GM18858 (cell line): ENCODE measurements around the gene SIGMAR1.

Experiments used
- ATAC-seq: cut with Tn5 transposase; IDR thresholded peaks from one replicate; pipeline ENCODE4 v1.9.1; 2021; ENCODE audit not compliant: unreplicated experiment

Gene SIGMAR1

DNA sequence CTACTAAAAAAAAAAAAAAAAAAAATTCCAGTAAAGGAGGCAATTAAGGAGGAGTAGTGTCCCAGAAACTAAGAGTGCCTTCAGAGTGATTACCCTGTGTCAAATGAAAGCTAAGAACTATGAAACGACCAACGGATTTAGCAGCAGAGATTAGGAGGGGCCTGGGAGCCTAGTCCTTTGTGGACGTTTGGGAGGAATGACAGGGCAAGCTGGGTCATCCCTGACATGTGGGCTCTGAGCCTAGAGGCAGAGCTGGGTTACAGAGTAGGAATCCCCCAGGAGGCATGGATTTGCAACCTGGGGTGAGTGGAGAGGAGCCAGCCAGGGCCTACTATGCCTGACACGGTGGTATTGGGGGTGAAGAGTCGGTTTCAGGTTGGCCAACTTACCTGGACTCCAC lies 4.4 kb downstream of the SIGMAR1 start:
- ATAC-seq: no peak

GRCh38 chr9:34630402-34631154 lies 7.0 kb downstream of the SIGMAR1 start:
- ATAC-seq: no peak

DNA sequence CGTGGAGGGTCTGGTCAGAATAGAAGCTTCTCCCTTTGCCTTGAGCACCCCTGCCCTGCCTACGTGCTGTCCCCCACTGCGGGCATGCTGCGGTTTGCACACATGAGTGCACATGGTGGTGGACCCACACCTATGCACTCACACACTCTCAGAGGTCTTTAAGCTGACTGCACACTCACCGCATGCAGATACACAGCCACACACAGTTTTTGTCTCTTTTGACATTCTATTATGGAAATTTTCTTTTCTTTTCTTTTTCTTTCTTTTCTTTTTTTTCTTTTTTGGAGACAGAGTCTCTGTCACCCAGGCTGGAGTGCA lies 8.1 kb downstream of the SIGMAR1 start:
- no peak for ATAC-seq

DNA sequence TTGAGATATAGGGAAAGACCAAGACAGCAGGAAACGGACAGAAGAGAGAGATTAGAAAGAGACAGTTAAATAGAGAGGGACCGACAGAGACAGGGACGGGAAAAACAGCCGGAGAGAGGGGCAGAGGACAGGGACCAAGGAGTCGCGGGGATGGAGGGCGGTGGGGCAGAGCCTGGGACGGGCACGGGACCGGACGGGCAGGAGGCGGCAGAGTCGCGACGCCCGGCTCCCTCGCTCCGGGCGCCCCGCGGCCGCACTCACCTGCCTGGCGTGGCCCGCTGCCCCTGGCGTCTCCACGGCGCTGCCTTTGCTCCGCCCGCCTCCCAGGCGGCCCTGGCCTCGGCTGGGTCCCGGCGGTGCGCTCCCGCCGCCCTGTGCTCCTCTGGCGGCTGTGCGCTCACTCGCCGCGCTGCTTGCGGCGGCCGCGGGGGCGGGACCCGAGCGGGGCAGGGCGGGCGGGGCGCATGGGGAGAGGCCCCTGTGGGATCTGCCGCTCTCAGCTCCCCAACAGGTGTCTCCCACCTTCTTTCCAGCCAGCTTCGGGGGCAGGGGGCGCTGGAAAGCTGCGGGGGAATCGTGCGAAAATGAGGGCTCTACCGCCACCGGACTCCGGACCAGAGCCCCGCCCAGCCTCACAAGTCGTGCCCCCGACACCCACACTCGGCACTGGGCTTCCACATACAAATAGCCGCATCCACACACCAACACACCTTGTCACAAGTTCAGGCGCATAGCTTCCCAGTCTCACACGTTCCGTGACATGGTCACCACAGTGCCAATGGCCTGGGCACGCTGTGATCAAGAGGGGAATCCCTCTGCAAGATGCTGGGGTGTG lies 8.7 kb downstream of the SIGMAR1 start, which contains the start of gene ARID3C:
ARID3C (minus strand) TSS at position 411 of the 835 bp plus-strand sequence. CDS start 1,052 bp downstream, outside the sequence.
- ATAC-seq: no peak

- no peak for ATAC-seq
Measured at GRCh38 chr9:34627716-34628655, 9.6 kb downstream of the SIGMAR1 start.

- ATAC-seq: no peak
Measured at GRCh38 chr9:34625186-34625486, 12.5 kb downstream of the SIGMAR1 start.

DNA sequence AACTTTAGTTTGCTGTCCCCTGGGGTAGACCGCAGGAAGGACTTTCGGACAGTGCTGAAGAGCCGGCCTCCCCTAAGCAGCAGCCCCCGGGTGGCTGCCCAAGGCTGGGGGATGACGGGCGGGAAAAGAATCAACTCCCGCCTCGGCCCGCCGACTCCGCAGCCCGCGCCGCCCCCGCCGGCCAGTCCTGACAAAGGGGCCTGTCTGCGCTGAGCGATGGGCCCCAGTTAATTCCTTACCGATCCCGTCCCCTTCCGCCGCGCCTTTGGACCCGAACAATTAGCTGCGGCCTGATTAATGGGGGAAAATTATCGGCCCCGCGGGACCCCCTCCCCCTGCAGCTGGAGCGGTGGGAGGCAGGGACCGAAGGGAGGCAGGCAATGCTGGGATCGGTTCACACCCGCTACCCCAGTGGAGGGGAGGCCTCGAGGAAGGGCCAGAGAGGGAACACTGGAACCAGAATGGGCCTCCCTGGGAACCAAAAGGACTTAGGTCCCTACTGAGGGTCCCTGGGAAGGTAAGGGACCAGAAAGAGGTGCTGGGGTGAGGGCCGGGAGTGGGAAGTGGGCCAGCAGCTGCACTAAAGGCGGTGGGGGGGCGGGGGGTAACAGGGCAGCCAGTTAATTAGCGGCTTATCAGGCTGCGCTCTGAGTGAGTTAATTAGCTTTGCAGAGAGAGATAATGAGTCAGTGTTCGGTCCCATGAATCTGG lies 13.0 kb downstream of the SIGMAR1 start:
- no peak for ATAC-seq

- ATAC-seq: no peak
Measured at GRCh38 chr9:34623374-34624235, 14.0 kb downstream of the SIGMAR1 start.

- ATAC-seq: peak; percentile 95
Measured at GRCh38 chr9:34620061-34620994, 17.3 kb downstream of the SIGMAR1 start, which contains the start of gene DCTN3. Gene DCTN3 (minus strand): TSS chr9:34620495. CDS start chr9:34620464, 31 bp downstream.

DNA sequence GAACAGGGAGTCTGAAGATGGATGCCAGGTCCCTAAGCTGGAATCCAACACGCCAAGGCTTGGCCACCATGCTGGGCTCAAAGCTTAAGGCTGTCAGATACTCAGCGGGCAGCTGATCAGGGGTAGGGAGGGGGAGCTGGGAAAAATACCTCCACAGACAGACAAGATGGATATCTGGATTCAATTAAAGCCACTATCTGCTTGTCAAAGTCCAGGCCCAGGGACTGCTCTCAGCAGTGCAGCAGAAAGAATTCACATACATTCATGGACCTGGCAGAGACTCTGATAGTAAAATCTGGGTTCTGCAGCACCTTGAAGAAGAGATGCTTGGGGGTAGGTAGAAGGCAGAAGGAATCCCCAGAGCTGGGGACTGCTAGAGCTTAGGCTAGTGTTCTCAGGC lies 22.5 kb downstream of the SIGMAR1 start:
- no peak for ATAC-seq

- no peak for ATAC-seq
Measured at GRCh38 chr9:34612788-34613390, 24.7 kb downstream of the SIGMAR1 start.

- ATAC-seq: peak; percentile 67
Measured at GRCh38 chr9:34611811-34612787, 25.5 kb downstream of the SIGMAR1 start, which contains the start of gene RPP25L. Gene RPP25L (minus strand): TSS chr9:34612097. CDS start chr9:34611296, 801 bp downstream.

GRCh38 chr9:34611251-34611810 lies 26.3 kb downstream of the SIGMAR1 start:
- no peak for ATAC-seq

GRCh38 chr9:34610434-34611206 lies 27.0 kb downstream of the SIGMAR1 start:
- no peak for ATAC-seq

DNA sequence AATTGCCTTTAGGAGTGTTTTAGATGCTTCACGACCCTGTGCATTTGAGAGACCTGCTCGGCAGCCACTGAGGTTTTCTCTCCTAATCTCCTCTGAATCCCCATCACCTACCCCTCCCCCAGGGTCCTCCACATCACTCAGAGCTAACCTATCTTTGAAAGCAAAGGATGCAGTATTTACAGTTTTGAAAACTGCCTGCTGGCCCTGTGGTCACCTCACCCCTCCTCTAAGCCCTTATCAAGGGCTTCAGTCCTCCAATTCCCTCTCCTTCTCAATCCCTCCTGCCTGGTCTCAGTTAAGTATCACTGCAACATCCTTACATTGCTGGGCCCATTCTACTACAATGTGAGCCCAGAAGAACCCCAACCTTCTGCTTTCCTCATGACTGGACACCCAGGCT lies 30.3 kb downstream of the SIGMAR1 start:
- no peak for ATAC-seq

DNA sequence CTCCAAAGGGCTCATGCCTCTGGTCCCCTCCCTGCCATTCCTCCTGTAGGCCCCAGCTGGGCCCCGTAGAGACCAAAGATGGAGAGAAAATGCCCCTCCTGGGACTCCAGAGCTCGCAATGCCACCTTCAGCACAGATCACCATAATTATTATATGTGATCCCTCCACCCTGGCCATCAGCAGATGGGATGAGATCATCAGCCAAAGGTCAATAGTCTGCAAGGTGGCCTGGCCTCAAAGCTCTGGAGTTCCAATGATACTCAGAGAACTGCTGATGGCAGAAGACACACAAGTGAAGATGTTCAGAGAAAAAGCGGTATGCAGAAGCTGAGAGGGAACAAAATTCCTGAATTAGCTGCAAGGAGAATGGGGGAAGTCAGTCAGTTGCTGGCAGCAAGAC lies 30.7 kb downstream of the SIGMAR1 start:
- no peak for ATAC-seq
